WERI-Rb-1 (cell line): ENCODE data around the gene SLC2A8.

Experiments
- DNase-seq: peaks from one replicate; pipeline ENCODE4 v3.0.0-alpha.2; 2020
- H3K27ac ChIP-seq: fragments of 250-450 bp; sonication (Bioruptor Pico); 2 replicates; pipeline ENCODE4 v1.5.1; 2020; ENCODE audit warnings: mild to moderate bottlenecking, moderate library complexity
- H3K27me3 ChIP-seq: fragments of 250-450 bp; sonication (Bioruptor Pico); 2 replicates; pipeline ENCODE4 v1.5.1; 2021; ENCODE audit warnings: mild to moderate bottlenecking, low read depth, moderate library complexity; ENCODE audit not compliant: insufficient read depth, severe bottlenecking
- H3K36me3 ChIP-seq: fragments of 250-450 bp; sonication (Bioruptor Pico); 2 replicates; pipeline ENCODE4 v1.5.1; 2020; ENCODE audit warnings: mild to moderate bottlenecking, moderate library complexity
- H3K4me3 ChIP-seq: 2 replicates; pipeline ENCODE4 v1.5.1; 2011; ENCODE audit warnings: low read depth, mild to moderate bottlenecking, control low read depth, low read length
- H3K9me3 ChIP-seq: fragments of 250-450 bp; sonication (Bioruptor Pico); 2 replicates; pipeline ENCODE4 v1.5.1; 2021; ENCODE audit warnings: mild to moderate bottlenecking, moderate library complexity; ENCODE audit not compliant: severe bottlenecking
- TF ChIP-seq, protein P1 (sequence below): IDR thresholded peaks from 2 replicates; pipeline ENCODE4 v1.5.1; 2011; ENCODE audit warnings: low read depth, mild to moderate bottlenecking, control low read depth, inconsistent platforms, low read length

Gene SLC2A8

DNA sequence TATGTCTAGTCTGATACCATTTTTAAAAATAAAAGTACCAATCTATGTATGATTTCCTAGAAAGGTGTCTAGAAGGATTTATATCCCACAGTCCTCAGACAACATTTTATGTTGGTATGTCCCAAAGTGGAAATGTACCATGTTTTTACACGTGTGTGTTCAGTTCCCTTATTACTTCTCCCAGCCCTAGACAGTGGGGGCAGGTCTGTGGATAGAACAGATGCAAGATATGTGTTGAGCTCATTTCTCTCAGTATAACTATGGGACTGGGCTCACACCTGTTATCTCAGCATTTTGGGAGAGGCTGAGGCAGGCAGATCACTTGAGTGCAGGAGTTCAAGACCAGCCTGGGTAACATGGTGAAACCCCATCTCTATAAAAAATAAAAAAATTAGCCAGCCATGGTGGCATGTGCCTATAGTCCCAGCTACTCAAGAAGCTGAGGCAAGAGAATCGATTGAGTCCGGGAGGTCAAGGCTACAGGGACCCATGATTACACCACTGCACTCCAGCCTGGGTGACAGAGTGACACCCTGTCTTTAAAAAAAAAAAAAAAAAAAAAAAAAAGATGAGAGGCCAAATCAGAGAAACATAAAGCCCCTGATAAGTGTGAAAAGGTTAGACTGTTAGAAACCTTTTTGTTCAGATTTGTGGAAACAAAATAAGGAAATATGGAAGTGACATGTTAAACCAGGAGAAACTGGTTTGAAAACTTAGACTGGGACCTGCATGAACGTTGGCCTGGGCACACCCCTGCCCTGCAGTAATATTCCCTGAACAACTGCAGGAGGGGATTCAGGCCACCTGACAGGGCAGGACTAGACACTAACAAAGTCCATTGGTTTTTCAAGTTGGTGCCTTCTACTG lies 7.4 kb upstream of the SLC2A8 start:
- peaks cover 19% of the 10 kb centered on the region for H3K36me3 ChIP-seq
- TF ChIP-seq, protein P1, sequence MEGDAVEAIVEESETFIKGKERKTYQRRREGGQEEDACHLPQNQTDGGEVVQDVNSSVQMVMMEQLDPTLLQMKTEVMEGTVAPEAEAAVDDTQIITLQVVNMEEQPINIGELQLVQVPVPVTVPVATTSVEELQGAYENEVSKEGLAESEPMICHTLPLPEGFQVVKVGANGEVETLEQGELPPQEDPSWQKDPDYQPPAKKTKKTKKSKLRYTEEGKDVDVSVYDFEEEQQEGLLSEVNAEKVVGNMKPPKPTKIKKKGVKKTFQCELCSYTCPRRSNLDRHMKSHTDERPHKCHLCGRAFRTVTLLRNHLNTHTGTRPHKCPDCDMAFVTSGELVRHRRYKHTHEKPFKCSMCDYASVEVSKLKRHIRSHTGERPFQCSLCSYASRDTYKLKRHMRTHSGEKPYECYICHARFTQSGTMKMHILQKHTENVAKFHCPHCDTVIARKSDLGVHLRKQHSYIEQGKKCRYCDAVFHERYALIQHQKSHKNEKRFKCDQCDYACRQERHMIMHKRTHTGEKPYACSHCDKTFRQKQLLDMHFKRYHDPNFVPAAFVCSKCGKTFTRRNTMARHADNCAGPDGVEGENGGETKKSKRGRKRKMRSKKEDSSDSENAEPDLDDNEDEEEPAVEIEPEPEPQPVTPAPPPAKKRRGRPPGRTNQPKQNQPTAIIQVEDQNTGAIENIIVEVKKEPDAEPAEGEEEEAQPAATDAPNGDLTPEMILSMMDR, result no peak
- no peak overlapping the region for H3K27ac ChIP-seq
- H3K9me3 ChIP-seq, result no peaks in the 10 kb centered on the region
- DNase-seq, result no peak
- no peaks in the 10 kb centered on the region for H3K27me3 ChIP-seq
- H3K4me3 ChIP-seq, result no peak overlapping the region

DNA sequence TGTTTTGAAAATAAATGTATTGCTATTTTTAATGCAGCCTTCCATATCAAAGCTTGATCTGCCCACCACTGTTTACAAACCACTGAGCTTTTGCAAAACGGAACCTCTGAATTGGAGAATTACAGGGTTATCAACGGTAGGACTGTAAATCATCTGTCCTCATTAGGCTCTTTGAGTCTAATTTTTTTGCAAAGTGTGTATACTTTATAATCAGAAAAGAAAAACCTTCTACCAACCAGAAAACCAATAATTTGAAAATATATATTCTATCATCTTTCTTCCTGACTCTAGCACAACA lies 6.8 kb upstream of the SLC2A8 start:
- no peak overlapping the region for H3K4me3 ChIP-seq
- no peaks in the 10 kb centered on the region for H3K9me3 ChIP-seq
- TF ChIP-seq, protein P1, result no peak
- no peaks in the 10 kb centered on the region for H3K27me3 ChIP-seq
- no peak for DNase-seq
- peaks cover 20% of the 10 kb centered on the region for H3K36me3 ChIP-seq
- H3K27ac ChIP-seq, result no peak overlapping the region

DNA sequence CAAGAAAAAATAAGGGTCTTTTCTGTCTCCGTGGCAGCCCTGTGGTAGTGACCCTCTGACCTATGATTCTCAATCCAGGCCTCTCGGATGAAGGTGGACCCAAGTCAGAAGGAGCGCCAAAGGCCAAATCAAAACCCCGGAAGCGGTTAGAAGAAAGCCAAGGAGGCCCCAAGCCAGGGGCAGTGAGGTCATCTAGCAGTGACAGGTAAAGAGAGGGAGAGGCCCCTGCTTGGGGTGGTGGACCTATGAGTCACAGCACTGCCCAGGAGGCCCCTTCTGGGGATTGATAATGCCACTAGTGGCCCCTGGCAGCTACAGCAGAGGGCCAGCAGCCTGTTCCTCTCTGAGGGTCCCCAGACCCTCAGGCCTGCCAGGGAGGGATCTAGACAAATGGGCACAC lies 6.4 kb upstream of the SLC2A8 start:
- peaks cover 23% of the 10 kb centered on the region for H3K36me3 ChIP-seq
- no peak for DNase-seq
- no peaks in the 10 kb centered on the region for H3K27me3 ChIP-seq
- no peak overlapping the region for H3K27ac ChIP-seq
- H3K4me3 ChIP-seq, result no peak overlapping the region
- TF ChIP-seq, protein P1, result no peak
- H3K9me3 ChIP-seq, result no peaks in the 10 kb centered on the region

DNA sequence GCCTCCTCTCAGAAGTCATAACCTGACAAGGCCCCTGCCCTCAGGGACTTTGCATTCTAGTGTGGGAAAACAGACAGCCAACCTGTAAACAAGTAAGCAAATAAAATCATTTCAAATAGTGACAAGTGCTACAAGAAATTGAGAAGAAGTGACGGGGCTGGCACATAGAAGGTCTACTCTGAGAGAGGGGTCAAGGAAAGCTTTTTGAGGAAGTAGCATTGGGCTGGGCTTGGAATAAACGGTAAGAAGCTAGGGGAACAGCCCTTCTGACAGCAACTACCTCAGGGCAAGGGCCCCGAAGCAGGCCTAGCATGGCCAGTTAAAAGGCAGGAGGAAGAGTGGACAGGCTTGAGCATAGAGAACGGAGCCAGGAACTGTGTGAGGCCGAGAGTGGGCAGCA lies 4.8 kb upstream of the SLC2A8 start:
- peaks cover 23% of the 10 kb centered on the region for H3K36me3 ChIP-seq
- H3K4me3 ChIP-seq, result no peak overlapping the region
- H3K27ac ChIP-seq, result no peak overlapping the region
- DNase-seq, result no peak
- TF ChIP-seq, protein P1, result no peak
- no peaks in the 10 kb centered on the region for H3K27me3 ChIP-seq
- H3K9me3 ChIP-seq, result no peaks in the 10 kb centered on the region

DNA sequence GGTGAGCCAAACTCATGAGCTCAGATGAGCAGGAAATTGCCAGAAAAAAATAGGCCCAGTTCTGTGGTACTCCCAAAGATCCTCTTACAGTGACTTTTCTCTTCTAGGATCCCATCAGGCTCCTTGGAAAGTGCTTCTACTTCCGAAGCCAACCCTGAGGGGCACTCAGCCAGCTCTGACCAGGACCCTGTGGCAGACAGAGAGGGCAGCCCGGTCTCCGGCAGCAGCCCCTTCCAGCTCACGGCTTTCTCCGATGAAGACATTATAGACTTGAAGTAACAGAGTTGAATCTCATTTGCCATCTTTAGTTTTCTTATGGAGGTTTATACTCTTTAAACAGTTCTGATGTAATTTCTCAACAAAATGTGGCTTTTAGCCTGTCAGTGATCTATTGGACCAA lies 4.0 kb upstream of the SLC2A8 start:
- Histone ChIP-seq H3K4me3 (no peak overlapping the region), H3K27ac (no peak overlapping the region), H3K9me3 (no peaks in the 10 kb centered on the region), H3K27me3 (no peaks in the 10 kb centered on the region), H3K36me3 (peaks cover 23% of the 10 kb centered on the region)
- TF ChIP-seq, protein P1, result no peak
- no peak for DNase-seq

DNA sequence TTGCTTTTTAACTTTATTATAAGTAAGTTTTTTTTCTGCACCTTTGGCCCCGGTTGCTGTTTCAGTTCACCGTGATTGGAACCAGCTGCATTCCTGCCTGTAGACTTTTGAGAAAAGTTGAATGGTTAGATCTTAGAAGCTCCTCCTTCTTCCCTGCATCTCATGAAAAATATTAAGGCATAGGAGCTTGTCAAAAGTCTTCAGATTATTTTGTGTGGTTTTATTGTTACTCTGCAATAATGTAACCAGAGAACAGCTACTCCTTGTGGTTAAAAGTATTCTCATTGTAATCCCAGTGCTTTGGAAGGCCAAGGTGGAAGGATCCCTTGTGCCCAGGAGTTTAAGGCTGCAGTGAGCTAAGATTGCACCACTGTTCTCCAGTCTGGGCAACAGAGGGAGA lies 3.3 kb upstream of the SLC2A8 start:
- no peak overlapping the region for H3K27ac ChIP-seq
- H3K4me3 ChIP-seq, result no peak overlapping the region
- H3K27me3 ChIP-seq, result no peaks in the 10 kb centered on the region
- peaks cover 29% of the 10 kb centered on the region for H3K36me3 ChIP-seq
- TF ChIP-seq, protein P1, result no peak
- H3K9me3 ChIP-seq, result no peaks in the 10 kb centered on the region
- no peak for DNase-seq
